Measurements from ENCODE around the gene BMPR1B.
A peak's percentile ranks its signal among the peaks of the same experiment; 100 is the strongest.

The BMPR1B gene

DNA sequence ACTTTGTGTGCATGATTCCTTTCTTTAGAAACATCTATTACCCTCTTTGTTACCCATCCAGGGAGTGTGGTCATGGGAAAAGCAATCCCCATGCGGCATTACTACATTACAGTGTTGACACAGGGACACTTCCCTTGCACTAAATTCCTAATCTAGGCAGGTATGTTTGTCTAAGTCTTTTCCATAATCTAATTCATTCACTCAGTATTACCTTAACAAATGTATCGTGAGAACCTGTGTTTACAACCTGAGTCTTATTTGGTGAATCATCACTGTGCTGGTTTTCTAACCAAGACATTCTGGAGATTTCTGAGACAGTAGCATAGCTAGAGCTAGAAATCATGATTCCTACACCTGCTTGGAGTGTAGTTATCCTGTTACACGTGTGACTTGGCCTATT is 326.8 kb downstream of the BMPR1B start:
- TF ChIP-seq, protein P1, sequence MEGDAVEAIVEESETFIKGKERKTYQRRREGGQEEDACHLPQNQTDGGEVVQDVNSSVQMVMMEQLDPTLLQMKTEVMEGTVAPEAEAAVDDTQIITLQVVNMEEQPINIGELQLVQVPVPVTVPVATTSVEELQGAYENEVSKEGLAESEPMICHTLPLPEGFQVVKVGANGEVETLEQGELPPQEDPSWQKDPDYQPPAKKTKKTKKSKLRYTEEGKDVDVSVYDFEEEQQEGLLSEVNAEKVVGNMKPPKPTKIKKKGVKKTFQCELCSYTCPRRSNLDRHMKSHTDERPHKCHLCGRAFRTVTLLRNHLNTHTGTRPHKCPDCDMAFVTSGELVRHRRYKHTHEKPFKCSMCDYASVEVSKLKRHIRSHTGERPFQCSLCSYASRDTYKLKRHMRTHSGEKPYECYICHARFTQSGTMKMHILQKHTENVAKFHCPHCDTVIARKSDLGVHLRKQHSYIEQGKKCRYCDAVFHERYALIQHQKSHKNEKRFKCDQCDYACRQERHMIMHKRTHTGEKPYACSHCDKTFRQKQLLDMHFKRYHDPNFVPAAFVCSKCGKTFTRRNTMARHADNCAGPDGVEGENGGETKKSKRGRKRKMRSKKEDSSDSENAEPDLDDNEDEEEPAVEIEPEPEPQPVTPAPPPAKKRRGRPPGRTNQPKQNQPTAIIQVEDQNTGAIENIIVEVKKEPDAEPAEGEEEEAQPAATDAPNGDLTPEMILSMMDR (IDR thresholded peaks at IDR 0.05; ENCODE audit: insufficient read depth, low read depth, low read length, missing control alignments) = no peak
- no peak overlapping the region for H3K4me3 ChIP-seq (ENCODE audit: low read length)
- peak; percentile 85 for DNase-seq (ENCODE audit: low read depth)

DNA sequence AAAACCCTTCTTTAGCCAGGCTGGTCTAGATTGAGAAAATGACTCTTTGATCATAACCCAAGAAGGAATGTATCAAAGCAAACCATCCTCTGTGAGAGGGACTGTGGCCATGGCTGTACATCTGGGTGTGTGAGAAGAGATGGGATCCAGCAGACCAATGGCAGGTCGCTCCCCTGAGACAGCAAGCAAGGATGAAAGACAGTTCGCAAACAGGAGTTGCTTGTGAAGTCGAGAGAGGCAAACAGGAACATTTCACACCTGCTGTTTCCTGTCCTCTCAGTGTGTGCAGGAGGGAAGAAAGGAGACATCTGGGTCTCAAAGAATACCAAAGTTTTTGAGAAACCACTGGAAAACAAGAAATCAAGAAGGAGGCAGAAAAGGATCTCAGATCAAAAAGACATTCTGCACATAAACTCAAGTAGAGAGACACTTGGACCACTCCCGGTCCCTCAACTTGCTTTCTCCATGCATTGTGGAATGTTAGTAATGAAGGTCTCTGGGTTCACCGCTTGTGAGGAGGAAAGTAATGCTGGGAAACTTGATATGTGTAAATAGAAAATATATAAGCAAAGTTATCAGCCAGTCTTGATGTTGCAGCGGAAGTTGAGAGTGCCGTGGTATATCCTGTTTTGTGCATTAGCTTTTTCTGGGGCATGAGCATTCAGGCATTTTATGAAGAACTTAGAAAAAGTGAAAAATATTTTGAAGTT is 327.5 kb downstream of the BMPR1B start:
- TF ChIP-seq, protein P1 (IDR thresholded peaks at IDR 0.05; ENCODE audit: insufficient read depth, low read depth, low read length, missing control alignments) = no peak
- DNase-seq (ENCODE audit: low read depth) = peak; percentile 14
- H3K4me3 ChIP-seq (ENCODE audit: low read length) = no peak overlapping the region

DNA sequence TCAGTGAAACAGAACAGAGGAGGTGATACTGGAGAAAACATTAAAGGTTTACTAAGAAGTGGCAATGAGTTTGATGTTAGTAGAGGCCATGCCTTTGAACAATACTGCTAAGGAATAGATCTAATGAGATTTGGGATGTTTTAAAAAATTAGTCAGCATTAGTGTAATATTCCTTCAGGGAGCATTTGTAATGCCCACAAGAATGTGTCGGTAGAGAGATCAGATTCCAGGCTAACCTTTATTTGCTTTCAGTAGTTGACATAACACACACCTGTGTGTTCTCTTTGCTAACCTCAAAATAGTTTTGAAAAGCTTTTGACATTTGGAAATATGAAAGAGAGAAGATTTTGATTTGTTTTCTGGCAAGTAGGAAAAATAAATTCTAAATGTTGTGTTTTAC is 328.8 kb downstream of the BMPR1B start:
- no peak overlapping the region for H3K4me3 ChIP-seq (ENCODE audit: low read length)
- DNase-seq (ENCODE audit: low read depth) = peak; percentile 86
- TF ChIP-seq, protein P1 (IDR thresholded peaks at IDR 0.05; ENCODE audit: insufficient read depth, low read depth, low read length, missing control alignments) = no peak

DNA sequence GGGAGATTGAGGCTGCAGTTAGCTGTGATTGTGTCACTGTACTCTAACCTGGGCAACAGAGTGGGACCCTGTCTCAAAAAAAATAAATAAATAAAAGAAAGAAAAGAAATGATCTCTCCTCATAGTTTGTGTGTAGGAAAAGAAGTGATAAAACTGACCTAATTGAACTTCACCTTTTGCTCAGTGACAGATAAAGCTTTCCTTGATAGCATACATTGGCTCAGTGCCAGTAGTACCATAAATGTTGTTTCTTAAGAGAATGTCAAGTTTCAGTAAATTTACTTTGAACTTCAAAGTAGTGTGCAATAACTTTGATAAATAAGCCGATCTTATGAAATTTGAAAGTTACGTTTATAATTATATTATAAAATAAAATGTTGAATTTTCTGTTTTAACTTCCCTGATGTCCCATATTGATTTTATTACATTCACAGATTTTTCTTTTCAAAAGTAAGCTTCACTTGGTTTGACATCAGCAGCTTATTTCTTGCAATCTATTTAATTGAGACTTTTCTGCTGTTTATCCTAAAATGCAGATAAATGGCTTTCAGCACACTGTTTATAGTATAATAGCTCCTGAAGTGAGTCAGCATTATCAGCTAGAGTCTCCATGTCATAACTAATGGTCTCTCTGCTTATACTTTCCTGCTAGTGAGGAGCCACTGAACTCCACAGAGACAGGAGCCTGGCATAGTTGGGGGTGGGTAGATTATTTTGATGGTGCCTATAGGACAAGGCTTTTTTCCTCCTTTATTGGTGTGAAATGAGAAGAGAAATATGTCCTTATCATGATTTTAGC is 330.1 kb downstream of the BMPR1B start:
- TF ChIP-seq, protein P1 (IDR thresholded peaks at IDR 0.05; ENCODE audit: insufficient read depth, low read depth, low read length, missing control alignments) = no peak
- peak; percentile 40 for DNase-seq (ENCODE audit: low read depth)
- H3K4me3 ChIP-seq (ENCODE audit: low read length) = no peak overlapping the region

DNA sequence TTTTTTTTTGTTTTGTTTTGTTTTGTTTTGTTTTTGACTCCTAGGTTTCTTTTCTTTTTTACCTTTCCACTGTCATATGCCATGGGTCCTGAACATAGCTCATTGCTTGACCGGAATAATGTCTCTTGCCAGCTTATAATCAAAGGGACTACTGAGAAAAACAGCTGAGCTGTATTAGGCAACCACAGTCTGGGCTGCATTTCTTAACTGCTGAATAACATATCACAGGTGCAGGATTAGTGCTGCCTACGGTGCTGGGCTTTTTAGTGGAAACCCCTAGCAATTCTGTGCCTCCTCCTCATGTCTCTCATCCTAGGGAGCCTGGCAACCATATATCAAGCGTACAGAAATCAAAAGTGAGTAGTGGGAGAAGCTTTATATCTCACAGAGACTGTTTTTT is 333.5 kb downstream of the BMPR1B start:
- no peak overlapping the region for H3K4me3 ChIP-seq (ENCODE audit: low read length)
- TF ChIP-seq, protein P1 (IDR thresholded peaks at IDR 0.05; ENCODE audit: insufficient read depth, low read depth, low read length, missing control alignments) = no peak
- peak; percentile 29 for DNase-seq (ENCODE audit: low read depth)

DNA sequence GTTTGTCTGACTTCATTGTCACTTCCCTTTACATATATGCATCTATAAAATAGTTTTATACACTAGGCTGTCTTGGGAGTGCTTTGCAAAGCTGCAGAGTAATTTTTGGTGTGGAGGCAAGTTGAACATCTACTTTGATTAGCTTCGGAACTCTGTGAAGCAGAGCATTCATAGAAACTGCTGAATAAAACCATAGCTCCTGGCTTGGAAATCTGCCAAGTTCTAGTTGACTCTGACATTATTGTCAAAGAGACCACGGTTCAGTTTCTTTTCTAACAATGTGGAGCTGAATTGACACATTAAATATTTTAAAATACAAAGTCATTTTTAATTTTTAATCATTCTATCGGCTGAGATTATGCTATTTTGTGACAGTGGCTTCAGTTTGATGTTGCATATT is 335.0 kb downstream of the BMPR1B start:
- TF ChIP-seq, protein P1 (IDR thresholded peaks at IDR 0.05; ENCODE audit: insufficient read depth, low read depth, low read length, missing control alignments) = no peak
- DNase-seq (ENCODE audit: low read depth) = no peak
- H3K4me3 ChIP-seq (ENCODE audit: low read length) = no peak overlapping the region
